Measurements from ENCODE around the gene APEX1.

The APEX1 gene

GRCh38 chr14:20469242-20469889 is 14.3 kb downstream of the APEX1 start, which contains the start of gene PNP:
PNP (plus strand) TSS chr14:20469406; CDS start chr14:20469525, 119 bp downstream.
- Histone ChIP-seq H3K27ac (ENCODE audit: low read depth, low read length) (peak within 1 kb of the TSS; percentile 58), H3K9me2 (replicated peaks; ENCODE audit: control insufficient read depth, low read length) (no peaks in the 10 kb centered on the region), H3K79me2 (ENCODE audit: control insufficient read depth, low read length) (peaks cover 52% of the 10 kb centered on the region)

GRCh38 chr14:20469890-20470602 is 15.0 kb downstream of the APEX1 start:
- TF ChIP-seq CTCF (IDR thresholded peaks at IDR 0.05; ENCODE audit: low read depth, low read length, poor library complexity, severe bottlenecking): peak; percentile 6
- no peak for TF ChIP-seq EZH2phosphoT487 (IDR thresholded peaks at IDR 0.05; ENCODE audit: borderline replicate concordance, low read length)
- Histone ChIP-seq H3K4me1 (ENCODE audit: control insufficient read depth, low read length) (peaks cover 22% of the 10 kb centered on the region), H4K20me1 (ENCODE audit: control insufficient read depth, insufficient read depth, low read depth, low read length) (peaks cover 19% of the 10 kb centered on the region), H3K4me3 (ENCODE audit: low read length) (peak overlapping the region; percentile 87), H3K9me2 (replicated peaks; ENCODE audit: control insufficient read depth, low read length) (no peaks in the 10 kb centered on the region), H3K4me2 (ENCODE audit: low read length) (peak overlapping the region; percentile 86), H3K36me3 (ENCODE audit: control insufficient read depth, low read length) (peaks cover 53% of the 10 kb centered on the region), H3K79me2 (ENCODE audit: control insufficient read depth, low read length) (peaks cover 57% of the 10 kb centered on the region), H3K27me3 (ENCODE audit: control insufficient read depth, low read length) (no peaks in the 10 kb centered on the region), H3K9me3 (ENCODE audit: control insufficient read depth, insufficient read depth, low read length) (no peaks in the 10 kb centered on the region), H3K27ac (ENCODE audit: low read depth, low read length) (peak overlapping the region; percentile 58), H3F3A (ENCODE audit: control insufficient read depth, insufficient read depth) (no peaks in the 10 kb centered on the region)

More at GRCh38 chr14:20469242-20469889, 14.3 kb downstream of the APEX1 start, which contains the start of gene PNP:
- H3K27me3 ChIP-seq (ENCODE audit: control insufficient read depth, low read length): no peaks in the 10 kb centered on the region
- peak within 1 kb of the TSS; percentile 86 for H3K4me2 ChIP-seq (ENCODE audit: low read length)
- peaks cover 46% of the 10 kb centered on the region for H3K36me3 ChIP-seq (ENCODE audit: control insufficient read depth, low read length)
- peak; percentile 44 for TF ChIP-seq CTCF (IDR thresholded peaks at IDR 0.05; ENCODE audit: low read depth, low read length, poor library complexity, severe bottlenecking)
- TF ChIP-seq EZH2phosphoT487 (IDR thresholded peaks at IDR 0.05; ENCODE audit: borderline replicate concordance, low read length): no peak
- H3K4me3 ChIP-seq (ENCODE audit: low read length): peak within 1 kb of the TSS; percentile 87
- no peaks in the 10 kb centered on the region for H3F3A ChIP-seq (ENCODE audit: control insufficient read depth, insufficient read depth)
- H3K4me1 ChIP-seq (ENCODE audit: control insufficient read depth, low read length): peaks cover 25% of the 10 kb centered on the region
- H4K20me1 ChIP-seq (ENCODE audit: control insufficient read depth, insufficient read depth, low read depth, low read length): peaks cover 19% of the 10 kb centered on the region
- no peaks in the 10 kb centered on the region for H3K9me3 ChIP-seq (ENCODE audit: control insufficient read depth, insufficient read depth, low read length)

- Histone ChIP-seq H3K4me1 (ENCODE audit: control insufficient read depth, low read length) (peaks cover 27% of the 10 kb centered on the region), H3K9me3 (ENCODE audit: control insufficient read depth, insufficient read depth, low read length) (no peaks in the 10 kb centered on the region), H3K79me2 (ENCODE audit: control insufficient read depth, low read length) (peaks cover 58% of the 10 kb centered on the region), H3K9me2 (replicated peaks; ENCODE audit: control insufficient read depth, low read length) (no peaks in the 10 kb centered on the region), H3K27ac (ENCODE audit: low read depth, low read length) (peak overlapping the region; percentile 58), H3K27me3 (ENCODE audit: control insufficient read depth, low read length) (no peaks in the 10 kb centered on the region), H4K20me1 (ENCODE audit: control insufficient read depth, insufficient read depth, low read depth, low read length) (peaks cover 19% of the 10 kb centered on the region), H3F3A (ENCODE audit: control insufficient read depth, insufficient read depth) (no peaks in the 10 kb centered on the region), H3K36me3 (ENCODE audit: control insufficient read depth, low read length) (peaks cover 58% of the 10 kb centered on the region), H3K4me3 (ENCODE audit: low read length) (peak overlapping the region; percentile 87), H3K4me2 (ENCODE audit: low read length) (peak overlapping the region; percentile 86)
- TF ChIP-seq CTCF (IDR thresholded peaks at IDR 0.05; ENCODE audit: low read depth, low read length, poor library complexity, severe bottlenecking) (no peak), EZH2phosphoT487 (IDR thresholded peaks at IDR 0.05; ENCODE audit: borderline replicate concordance, low read length) (no peak)
These were observed 15.5 kb downstream of the APEX1 start for GRCh38 chr14:20470603-20470901.
